ENCODE measurements around the gene RCC2.
A peak's percentile ranks its signal among the peaks of the same experiment; 100 is the strongest.
"Not testable (repeated sequence)": the region's sequence is repeated elsewhere in the genome, so short reads cannot be mapped to it uniquely, and the experiment has no call there.

Gene RCC2

GRCh38 chr1:17439250-17440073 is at the start of gene RCC2:
Gene RCC2, minus strand, starts transcription at chr1:17439677. Its CDS starts 1,163 bp downstream, at chr1:17438514.
- peak in 1 of 2 donors; percentile 47 for DNase-seq (ENCODE audit: low read depth in 2 of 2, low spot score in 1 of 2)

GRCh38 chr1:17486242-17486641 is 46.8 kb upstream of the RCC2 start:
- no peak for DNase-seq (ENCODE audit: low read depth in 2 of 2, low spot score in 1 of 2)

GRCh38 chr1:17485281-17485680 is 45.8 kb upstream of the RCC2 start:
- DNase-seq (ENCODE audit: low read depth in 2 of 2, low spot score in 1 of 2): no peak

- DNase-seq (ENCODE audit: low read depth in 2 of 2, low spot score in 1 of 2): not testable (repeated sequence)
These were observed 42.5 kb upstream of the RCC2 start for GRCh38 chr1:17481981-17482380.

GRCh38 chr1:17480846-17481245 is 41.4 kb upstream of the RCC2 start:
- DNase-seq (ENCODE audit: low read depth in 2 of 2, low spot score in 1 of 2): no peak

- DNase-seq (ENCODE audit: low read depth in 2 of 2, low spot score in 1 of 2): no peak
These were observed 36.3 kb upstream of the RCC2 start for GRCh38 chr1:17475752-17476151.

GRCh38 chr1:17474836-17475555 is 35.5 kb upstream of the RCC2 start:
- DNase-seq (ENCODE audit: low read depth in 2 of 2, low spot score in 1 of 2): not testable (repeated sequence)

- DNase-seq (ENCODE audit: low read depth in 2 of 2, low spot score in 1 of 2): no peak
These were observed 33.3 kb upstream of the RCC2 start for GRCh38 chr1:17472814-17473213.

- DNase-seq (ENCODE audit: low read depth in 2 of 2, low spot score in 1 of 2): no peak
These were observed 31.9 kb upstream of the RCC2 start for GRCh38 chr1:17471393-17471792.

GRCh38 chr1:17470021-17470799 is 30.7 kb upstream of the RCC2 start:
- DNase-seq (ENCODE audit: low read depth in 2 of 2, low spot score in 1 of 2): no peak

- not testable (repeated sequence) for DNase-seq (ENCODE audit: low read depth in 2 of 2, low spot score in 1 of 2)
These were observed 29.1 kb upstream of the RCC2 start for GRCh38 chr1:17468357-17469265.

- DNase-seq (ENCODE audit: low read depth in 2 of 2, low spot score in 1 of 2): no peak
These were observed 26.9 kb upstream of the RCC2 start for GRCh38 chr1:17466359-17466758.

GRCh38 chr1:17465228-17465627 is 25.8 kb upstream of the RCC2 start:
- no peak for DNase-seq (ENCODE audit: low read depth in 2 of 2, low spot score in 1 of 2)

GRCh38 chr1:17463991-17464390 is 24.5 kb upstream of the RCC2 start:
- DNase-seq (ENCODE audit: low read depth in 2 of 2, low spot score in 1 of 2): no peak

- no peak for DNase-seq (ENCODE audit: low read depth in 2 of 2, low spot score in 1 of 2)
These were observed 23.2 kb upstream of the RCC2 start for GRCh38 chr1:17462669-17463068.

GRCh38 chr1:17460219-17460618 is 20.7 kb upstream of the RCC2 start:
- no peak for DNase-seq (ENCODE audit: low read depth in 2 of 2, low spot score in 1 of 2)

- DNase-seq (ENCODE audit: low read depth in 2 of 2, low spot score in 1 of 2): no peak
These were observed 19.3 kb upstream of the RCC2 start for GRCh38 chr1:17458794-17459193.

GRCh38 chr1:17452686-17453085 is 13.2 kb upstream of the RCC2 start:
- DNase-seq (ENCODE audit: low read depth in 2 of 2, low spot score in 1 of 2): no peak

- DNase-seq (ENCODE audit: low read depth in 2 of 2, low spot score in 1 of 2): not testable (repeated sequence)
These were observed 12.7 kb upstream of the RCC2 start for GRCh38 chr1:17452203-17452602.

- DNase-seq (ENCODE audit: low read depth in 2 of 2, low spot score in 1 of 2): no peak
These were observed 12.3 kb upstream of the RCC2 start for GRCh38 chr1:17451731-17452130.

Measured in stimulated activated CD8-positive, alpha-beta memory T cell treated with anti-CD3 and anti-CD28 coated beads, Interleukin-4, amount 100 ng/mL, for 1 hour (primary cell).